ENCODE measurements around the gene KIAA1217.

DNA sequence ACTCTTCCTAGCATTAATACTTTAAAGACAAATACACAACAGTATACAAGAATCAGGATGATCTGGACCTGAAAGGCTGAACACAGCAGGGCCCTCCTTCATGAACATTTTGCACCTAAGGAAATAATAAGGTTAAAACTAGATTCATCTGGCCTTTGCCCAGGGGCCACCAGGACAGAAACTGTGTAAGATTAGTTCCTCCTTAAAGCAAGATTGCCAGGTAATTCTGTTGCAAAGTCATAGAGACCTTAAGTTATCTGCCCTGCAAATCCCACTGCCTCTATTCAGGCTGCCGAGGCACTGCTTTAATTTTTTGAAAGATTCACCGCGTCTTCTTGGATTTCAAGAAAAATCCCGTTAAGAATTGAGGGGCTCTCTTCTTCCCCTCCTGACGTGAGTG, 1.6 kb upstream of the KIAA1217 start:
- TF ChIP-seq CTCF (IDR thresholded peaks at IDR 0.05; ENCODE audit: insufficient read depth, low read length, poor library complexity, severe bottlenecking) (no peak), EZH2phosphoT487 (conservative IDR thresholded peaks at IDR 0.05; ENCODE audit: low read length) (no peak)
